Measurements from ENCODE around the gene KCNA10.

- TF ChIP-seq SMAD3 (CRISPR knock-in tag; IDR thresholded peaks at IDR 0.05; ENCODE audit: borderline replicate concordance) (no peak), RELA (CRISPR knock-in tag; IDR thresholded peaks at IDR 0.05; ENCODE audit: borderline replicate concordance) (no peak), SP1 (CRISPR knock-in tag; conservative IDR thresholded peaks at IDR 0.05) (no peak), E2F5 (CRISPR knock-in tag; IDR thresholded peaks at IDR 0.05) (no peak), CTCF (IDR thresholded peaks at IDR 0.05) (no peak), ELF4 (CRISPR knock-in tag; IDR thresholded peaks at IDR 0.05; ENCODE audit: low read depth) (no peak)
These were observed at the start of gene KCNA10 for GRCh38 chr1:110519125-110519810.

All from WTC11 (cell line).